NT2/D1 (cell line): ENCODE results near the gene NEDD9.

ENCODE experiments used
- YY1 ChIP-seq: IDR thresholded peaks from 2 replicates; pipeline ENCODE4 v1.6.1; 2011; ENCODE audit not compliant: insufficient read length, insufficient read depth
- ZNF274 ChIP-seq: IDR thresholded peaks from 2 replicates; pipeline ENCODE4 v1.6.1; 2011; ENCODE audit warnings: mild to moderate bottlenecking, low read depth, low read length

GRCh38 chr6:11235062-11235461, 2.6 kb upstream of the NEDD9 start:
- TF ChIP-seq YY1 (no peak), ZNF274 (no peak)
